PC-3 (cell line): ENCODE data around the gene ZNF646. TPM values are rescaled to one million over a fixed set of nuclear protein-coding genes. Genes with fewer than 3 reads are reported as not detected.

Experiments
- ATAC-seq: fragments of 200-7000 bp; cut with Tn5 transposase; 2 replicates; pipeline ENCODE4 v1.9.1; 2020; ENCODE audit warnings: mild to moderate bottlenecking, moderate library complexity
- BruUV-seq: library from RNA; stranded (reverse); fragments of 400-500 nt; replicated peaks from 2 replicates; lab custom pipeline; 2021; lab: Mats Ljungman, UMichigan
- CTCF ChIA-PET: fragments of 300-600 bp; sonication (Branson Sonifier 250); formaldehyde crosslinking; loops from one replicate; lab custom pipeline; 2022; ENCODE audit warnings: antibody characterized with exemption; lab: Charles Lee
- POLR2A ChIA-PET: fragments of 300-600 bp; sonication (Branson Sonifier 250); formaldehyde crosslinking; loops from one replicate; lab custom pipeline; 2022; ENCODE audit warnings: antibody characterized with exemption; ENCODE audit not compliant: unreplicated experiment; lab: Charles Lee
- DNase-seq: peaks from one replicate; pipeline ENCODE4 v3.0.0-alpha.2; 2015
- H2AFZ ChIP-seq: fragments of 300-600 bp; sonication (generic); 2 replicates; pipeline ENCODE4 v1.6.0; 2016; ENCODE audit warnings: antibody characterized with exemption, low read length
- H3F3A ChIP-seq: fragments of 300-600 bp; sonication (generic); one replicate; pipeline ENCODE4 v1.6.0; 2017; ENCODE audit warnings: antibody characterized with exemption, low read length, control low read depth, mild to moderate bottlenecking; ENCODE audit not compliant: unreplicated experiment
- H3K27ac ChIP-seq: fragments of 300-600 bp; sonication (generic); 2 replicates; pipeline ENCODE4 v1.5.1; 2016; ENCODE audit warnings: mild to moderate bottlenecking, low read length
- H3K27me3 ChIP-seq: fragments of 300-600 bp; sonication (generic); 2 replicates; pipeline ENCODE4 v1.6.1; 2016; ENCODE audit warnings: low read length, mixed read lengths
- H3K36me3 ChIP-seq: fragments of 300-600 bp; sonication (generic); 2 replicates; pipeline ENCODE4 v1.6.1; 2016; ENCODE audit warnings: low read depth, mixed run types, low read length, mixed read lengths
- H3K4me1 ChIP-seq: fragments of 300-600 bp; sonication (generic); 2 replicates; pipeline ENCODE4 v1.5.1; 2016; ENCODE audit warnings: low read length; ENCODE audit not compliant: insufficient read depth
- H3K4me2 ChIP-seq: fragments of 300-600 bp; sonication (generic); 2 replicates; pipeline ENCODE4 v1.6.0; 2016; ENCODE audit warnings: low read length
- H3K4me3 ChIP-seq: fragments of 300-600 bp; sonication (generic); 2 replicates; pipeline ENCODE4 v1.5.1; 2016; ENCODE audit warnings: mild to moderate bottlenecking, low read length, mixed read lengths
- H3K79me2 ChIP-seq: fragments of 300-600 bp; sonication (generic); 2 replicates; pipeline ENCODE4 v1.6.1; 2017; ENCODE audit warnings: low read length, mixed read lengths
- H3K9ac ChIP-seq: fragments of 300-600 bp; sonication (generic); 2 replicates; pipeline ENCODE4 v1.6.0; 2016; ENCODE audit warnings: mild to moderate bottlenecking, low read length
- H3K9me2 ChIP-seq: fragments of 300-600 bp; sonication (generic); replicated peaks from 2 replicates; pipeline ENCODE4 v1.6.1; 2016; ENCODE audit warnings: mixed run types, low read length, mixed read lengths
- H3K9me3 ChIP-seq: fragments of 300-600 bp; sonication (generic); 2 replicates; pipeline ENCODE4 v1.6.1; 2016; ENCODE audit warnings: low read length, mixed read lengths
- H4K20me1 ChIP-seq: fragments of 300-600 bp; sonication (generic); 2 replicates; pipeline ENCODE4 v1.6.1; 2016; ENCODE audit warnings: low read length, mixed read lengths
- EZH2 ChIP-seq: fragments of 300-600 bp; sonication (generic); IDR thresholded peaks from one replicate; pipeline ENCODE4 v1.6.1; 2017; ENCODE audit warnings: antibody characterized with exemption, mild to moderate bottlenecking, low read length; ENCODE audit not compliant: unreplicated experiment
- EZH2phosphoT487 ChIP-seq: fragments of 300-600 bp; sonication (generic); IDR thresholded peaks from 2 replicates; pipeline ENCODE4 v1.6.1; 2018; ENCODE audit warnings: mild to moderate bottlenecking, antibody characterized with exemption, low read length, borderline replicate concordance
- intact Hi-C: fragments of 100-400 bp; cut with micrococcal nuclease; formaldehyde crosslinking; loops from 2 replicates; pipeline ENCODE4 v1.9.0; 2023
- total RNA-seq: library from RNA; depleted of rRNA; stranded (reverse); fragments of >200 nt; gene quantifications from 2 replicates; pipeline ENCODE4 v1.2.3, GENCODE V29; 2014
- TF ChIP-seq, protein P1 (sequence below): fragments of 300-600 bp; sonication (generic); conservative IDR thresholded peaks from 2 replicates; pipeline ENCODE4 v1.5.1; 2017; ENCODE audit warnings: antibody characterized with exemption, low read depth, mild to moderate bottlenecking, low read length

The ZNF646 gene
- total RNA-seq, 1 experiment from 2014 or later, result 8.5 TPM

DNA sequence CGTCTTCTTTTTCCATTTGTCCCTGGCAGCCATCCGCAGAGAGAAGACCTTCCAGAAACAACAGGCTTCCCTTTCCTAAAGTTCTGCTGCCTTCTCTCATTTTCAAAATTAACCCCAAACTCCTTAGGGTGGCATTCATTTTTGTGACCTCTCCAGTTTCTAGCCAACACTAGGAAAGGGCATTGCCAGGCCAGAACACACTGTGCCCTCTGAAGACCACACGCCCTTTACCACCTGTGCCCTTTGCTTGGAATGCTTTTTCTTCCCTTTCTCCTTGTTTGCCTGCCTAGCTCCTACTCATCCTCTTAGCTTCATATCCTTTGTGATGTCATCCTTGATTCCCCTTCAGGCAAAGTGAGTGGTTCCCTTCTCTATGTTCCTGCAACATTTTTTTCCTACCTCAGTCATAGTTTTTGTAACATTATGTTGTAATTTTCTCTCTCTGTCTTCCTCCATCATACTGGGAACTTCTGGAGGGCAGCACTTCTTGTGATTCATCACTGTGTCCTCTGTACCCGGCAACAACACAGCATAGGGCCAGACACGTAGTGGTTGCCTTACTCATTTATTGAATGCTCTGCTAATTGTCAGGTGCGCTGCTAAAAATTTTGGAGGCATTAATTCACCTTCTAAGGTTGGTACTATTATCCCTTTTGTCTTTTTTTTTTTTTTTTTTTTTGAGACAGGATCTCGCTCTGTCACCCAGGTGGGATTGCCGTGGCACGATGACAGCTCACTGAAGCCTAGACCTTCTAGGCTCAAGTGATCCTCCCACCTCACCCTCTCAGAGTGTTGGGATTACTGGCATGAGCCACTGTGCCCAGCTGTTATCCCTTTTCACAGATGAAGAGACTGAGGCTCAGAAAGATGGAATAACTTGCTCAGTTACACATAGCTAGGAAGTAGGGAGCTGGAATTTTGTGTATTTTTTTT lies 44.3 kb downstream of the ZNF646 start:
- CTCF ChIA-PET, result interaction anchor here (1.4 kb wide), 1 partner anchor 24 kb away, joined by 26 read pairs; no protein-coding TSS in a partner anchor
- TF ChIP-seq EZH2 (no peak), EZH2phosphoT487 (no peak)
- TF ChIP-seq, protein P1, sequence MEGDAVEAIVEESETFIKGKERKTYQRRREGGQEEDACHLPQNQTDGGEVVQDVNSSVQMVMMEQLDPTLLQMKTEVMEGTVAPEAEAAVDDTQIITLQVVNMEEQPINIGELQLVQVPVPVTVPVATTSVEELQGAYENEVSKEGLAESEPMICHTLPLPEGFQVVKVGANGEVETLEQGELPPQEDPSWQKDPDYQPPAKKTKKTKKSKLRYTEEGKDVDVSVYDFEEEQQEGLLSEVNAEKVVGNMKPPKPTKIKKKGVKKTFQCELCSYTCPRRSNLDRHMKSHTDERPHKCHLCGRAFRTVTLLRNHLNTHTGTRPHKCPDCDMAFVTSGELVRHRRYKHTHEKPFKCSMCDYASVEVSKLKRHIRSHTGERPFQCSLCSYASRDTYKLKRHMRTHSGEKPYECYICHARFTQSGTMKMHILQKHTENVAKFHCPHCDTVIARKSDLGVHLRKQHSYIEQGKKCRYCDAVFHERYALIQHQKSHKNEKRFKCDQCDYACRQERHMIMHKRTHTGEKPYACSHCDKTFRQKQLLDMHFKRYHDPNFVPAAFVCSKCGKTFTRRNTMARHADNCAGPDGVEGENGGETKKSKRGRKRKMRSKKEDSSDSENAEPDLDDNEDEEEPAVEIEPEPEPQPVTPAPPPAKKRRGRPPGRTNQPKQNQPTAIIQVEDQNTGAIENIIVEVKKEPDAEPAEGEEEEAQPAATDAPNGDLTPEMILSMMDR, result no peak
- H4K20me1 ChIP-seq, result no peaks in the 10 kb centered on the region; the same call in 1 of the 2 replicates
- intact Hi-C loops, result no loop called here
- ATAC-seq (no peak), DNase-seq (peak; percentile 40)
- POLR2A ChIA-PET, result interaction anchor here (0.6 to 1.4 kb wide), 5 partner anchors 10 to 23 kb away, joined by 3 to 11 read pairs (median 3); partner anchors contain the start of gene PRSS8
- H3K9ac ChIP-seq, result peak overlapping the region; percentile 81
- H3K4me3 ChIP-seq, result peak overlapping the region; percentile 92
- H3F3A ChIP-seq, result no peaks in the 10 kb centered on the region
- no peaks in the 10 kb centered on the region for H3K9me3 ChIP-seq
- no peaks in the 10 kb centered on the region for H3K27me3 ChIP-seq
- H3K27ac ChIP-seq, result peak overlapping the region; percentile 74
- H3K36me3 ChIP-seq, result peaks cover 7% of the 10 kb centered on the region
- H3K4me2 ChIP-seq, result peak overlapping the region; percentile 97
- H3K9me2 ChIP-seq, result no peaks in the 10 kb centered on the region
- H2AFZ ChIP-seq, result no peak overlapping the region
- TSS peak; percentile 39 for BruUV-seq
- peaks cover 14% of the 10 kb centered on the region for H3K4me1 ChIP-seq
- peaks cover 22% of the 10 kb centered on the region for H3K79me2 ChIP-seq

DNA sequence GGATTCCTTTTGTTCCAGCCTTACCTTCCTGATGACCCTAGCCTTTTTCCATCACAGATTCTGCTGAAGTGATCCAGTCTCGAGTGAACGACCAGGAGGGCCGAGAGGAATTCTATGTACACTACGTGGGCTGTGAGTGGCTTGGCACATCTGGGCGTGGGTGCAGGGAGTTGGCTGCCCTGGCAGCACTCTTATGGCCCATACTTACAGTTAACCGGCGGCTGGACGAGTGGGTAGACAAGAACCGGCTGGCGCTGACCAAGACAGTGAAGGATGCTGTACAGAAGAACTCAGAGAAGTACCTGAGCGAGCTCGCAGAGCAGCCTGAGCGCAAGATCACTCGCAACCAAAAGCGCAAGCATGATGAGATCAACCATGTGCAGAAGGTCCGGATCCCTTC lies 45.9 kb downstream of the ZNF646 start:
- Histone ChIP-seq H3K9me3 (no peaks in the 10 kb centered on the region), H3K4me3 (no peak overlapping the region), H4K20me1 (no peaks in the 10 kb centered on the region; the same call in 1 of the 2 replicates), H3F3A (no peaks in the 10 kb centered on the region), H3K4me1 (peaks cover 9% of the 10 kb centered on the region; the same call in 1 of the 2 replicates), H3K9ac (no peak overlapping the region), H3K4me2 (no peak overlapping the region), H3K27ac (no peak overlapping the region), H3K36me3 (peaks cover 7% of the 10 kb centered on the region), H3K27me3 (no peaks in the 10 kb centered on the region), H3K79me2 (peaks cover 22% of the 10 kb centered on the region), H3K9me2 (no peaks in the 10 kb centered on the region), H2AFZ (no peak overlapping the region)
- ATAC-seq, result no peak
- no peak for DNase-seq
- no peak for TF ChIP-seq EZH2
- TF ChIP-seq EZH2phosphoT487, result no peak
- TF ChIP-seq, protein P1, result no peak
- no TSS peak for BruUV-seq
- intact Hi-C loops, result no loop called here
- ChIA-PET POLR2A (no interaction called here), CTCF (no interaction called here)
